IPS-NIHi11 (cell line): Measurements from ENCODE around the gene IDI2.

ENCODE experiments used
- DNase-seq: peaks from one replicate; pipeline ENCODE4 v3.0.0; 2012; ENCODE audit warnings: mixed read lengths, low spot score

The IDI2 gene

GRCh38 chr10:1007583-1007982, 18.1 kb downstream of the IDI2 start:
- DNase-seq: no peak

DNA sequence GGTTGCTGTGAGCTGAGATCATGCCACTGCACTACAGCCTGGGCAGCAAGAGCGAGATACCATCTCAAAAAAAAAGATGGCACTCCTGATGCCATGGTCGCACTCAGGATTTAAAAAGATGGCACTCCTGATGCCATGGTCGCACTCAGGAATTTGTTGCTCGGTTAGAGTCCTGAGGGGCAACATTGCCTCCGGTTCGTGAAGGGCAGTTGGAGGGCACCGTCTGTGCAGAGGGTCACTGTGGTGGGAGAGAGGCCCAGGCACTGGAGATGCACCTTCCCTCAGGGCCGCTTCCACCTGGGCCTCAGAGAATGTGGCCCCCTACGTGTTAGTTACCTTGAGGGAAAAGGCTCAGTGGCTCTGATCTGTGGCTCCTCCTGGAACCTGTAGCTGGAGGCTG, 19.1 kb downstream of the IDI2 start:
- no peak for DNase-seq

DNA sequence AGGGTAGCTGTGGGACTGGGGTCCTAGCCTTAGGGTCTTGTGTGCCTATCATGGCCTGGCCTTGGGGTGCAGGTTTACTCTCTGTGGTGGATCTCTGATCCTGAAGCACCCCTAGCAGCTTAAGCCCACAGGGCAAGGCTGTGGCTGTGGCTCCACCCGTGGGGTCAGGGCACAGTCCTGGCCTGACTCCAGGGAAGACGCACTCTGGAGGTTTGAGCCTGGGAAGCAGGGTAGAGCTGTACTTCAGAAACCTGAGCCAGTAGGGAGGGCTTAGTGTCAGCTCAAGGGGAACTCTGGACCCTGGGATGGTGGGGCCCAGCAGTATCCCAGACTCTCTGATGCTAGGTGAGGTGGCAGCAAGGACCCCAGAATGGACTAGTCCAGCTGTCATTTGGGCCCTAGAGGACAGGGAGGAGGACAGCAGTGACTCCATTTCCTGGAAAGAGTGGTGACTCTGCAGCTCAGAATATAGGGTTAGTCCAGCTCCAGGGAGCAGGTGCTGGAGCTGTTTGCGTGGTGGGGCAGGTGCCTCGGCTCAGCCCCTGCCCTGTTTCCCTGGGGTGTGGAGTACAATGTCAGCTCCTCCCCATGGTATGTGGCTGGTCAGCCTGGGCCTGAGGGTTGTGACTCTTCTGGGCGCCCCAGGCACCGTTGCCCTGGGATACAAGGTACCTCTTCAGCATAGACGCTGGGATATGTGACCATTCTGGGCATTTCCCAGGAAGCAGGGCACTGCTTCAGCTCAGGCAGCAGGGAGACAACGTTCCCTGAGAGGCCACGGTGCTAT, 21.6 kb downstream of the IDI2 start:
- DNase-seq: no peak

- no peak for DNase-seq
These were observed 23.1 kb downstream of the IDI2 start for GRCh38 chr10:1002425-1003006.

GRCh38 chr10:997266-998022, 28.2 kb downstream of the IDI2 start:
- no peak for DNase-seq

- no peak for DNase-seq
These were observed 29.6 kb downstream of the IDI2 start for GRCh38 chr10:996031-996430.

GRCh38 chr10:995559-995926, 30.1 kb downstream of the IDI2 start:
- DNase-seq: no peak

- DNase-seq: no peak
These were observed 30.7 kb downstream of the IDI2 start for GRCh38 chr10:994836-995558.

GRCh38 chr10:992871-993270, 32.8 kb downstream of the IDI2 start:
- no peak for DNase-seq

DNA sequence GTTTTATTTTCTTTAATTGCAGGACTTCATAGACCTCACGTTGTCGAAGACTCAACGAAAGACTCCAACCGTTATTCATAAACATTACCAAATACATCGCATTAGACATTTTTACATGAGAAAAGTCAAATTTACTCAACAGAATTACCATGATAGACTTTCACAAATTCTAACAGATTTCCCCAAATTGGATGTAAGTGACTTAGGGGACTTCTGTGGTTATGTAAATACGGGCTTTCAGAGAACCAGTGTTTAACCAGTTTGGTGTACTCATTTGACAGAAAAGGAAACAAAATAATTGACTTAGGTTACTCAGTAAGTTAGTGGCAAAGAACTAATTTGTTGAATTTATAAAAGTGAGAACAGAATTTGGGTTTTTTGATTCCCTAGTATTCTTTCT, 33.2 kb downstream of the IDI2 start:
- no peak for DNase-seq

- no peak for DNase-seq
These were observed 34.9 kb downstream of the IDI2 start for GRCh38 chr10:990808-991207.

- no peak for DNase-seq
These were observed 36.8 kb downstream of the IDI2 start for GRCh38 chr10:988667-989545.

- DNase-seq: peak; percentile 100
These were observed 37.6 kb downstream of the IDI2 start, which contains the start of gene GTPBP4 for GRCh38 chr10:987870-988666. GTPBP4 (plus strand) TSS chr10:988434; CDS start chr10:988480, 46 bp downstream.

DNA sequence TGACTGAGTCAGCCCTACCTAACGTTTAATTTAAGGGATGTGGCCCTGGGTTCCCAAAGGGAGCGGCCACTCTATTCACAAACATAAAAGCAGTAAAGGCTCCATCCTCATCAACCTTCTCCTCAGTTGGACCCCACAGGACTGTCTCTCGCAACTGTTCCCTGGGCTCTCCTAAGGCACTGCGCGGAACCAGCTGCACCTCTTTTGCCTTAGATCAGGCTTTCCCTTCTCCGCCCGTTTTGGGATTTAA, 38.1 kb downstream of the IDI2 start:
- no peak for DNase-seq

DNA sequence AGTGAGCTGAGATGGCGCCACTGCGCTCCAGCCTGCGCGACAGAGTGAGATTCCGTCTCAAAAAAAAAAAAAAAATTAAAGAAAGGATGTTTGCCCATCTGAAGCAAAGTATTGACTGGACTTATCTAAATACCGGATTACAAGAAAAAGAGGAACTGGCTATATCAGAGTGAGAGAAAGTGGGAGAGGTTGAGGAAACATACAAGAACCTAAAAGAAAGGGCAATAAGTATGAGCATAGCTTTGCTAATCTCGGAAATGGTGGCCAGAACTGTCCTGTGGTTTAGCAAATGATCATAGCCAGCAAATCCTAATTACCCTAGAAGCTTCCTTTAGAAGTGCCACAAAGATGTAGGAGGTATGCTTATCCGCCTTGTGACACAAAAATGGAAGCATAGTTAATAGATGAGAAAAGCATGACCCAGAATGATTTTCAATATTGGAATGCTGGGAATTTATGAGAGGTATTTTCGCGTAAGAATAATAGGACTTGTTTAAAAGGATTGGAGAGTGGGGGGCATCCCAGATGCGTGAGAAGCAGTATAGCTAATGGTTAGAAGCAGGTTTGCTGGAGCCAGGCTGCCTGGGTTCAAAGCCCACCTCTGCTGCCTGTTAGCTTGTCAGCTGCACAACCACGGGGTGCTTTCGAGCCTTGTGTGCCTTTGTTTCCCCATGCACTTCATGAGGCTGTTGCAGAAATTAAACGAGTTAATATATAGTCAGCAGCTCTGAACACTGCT, 38.6 kb downstream of the IDI2 start:
- no peak for DNase-seq

DNA sequence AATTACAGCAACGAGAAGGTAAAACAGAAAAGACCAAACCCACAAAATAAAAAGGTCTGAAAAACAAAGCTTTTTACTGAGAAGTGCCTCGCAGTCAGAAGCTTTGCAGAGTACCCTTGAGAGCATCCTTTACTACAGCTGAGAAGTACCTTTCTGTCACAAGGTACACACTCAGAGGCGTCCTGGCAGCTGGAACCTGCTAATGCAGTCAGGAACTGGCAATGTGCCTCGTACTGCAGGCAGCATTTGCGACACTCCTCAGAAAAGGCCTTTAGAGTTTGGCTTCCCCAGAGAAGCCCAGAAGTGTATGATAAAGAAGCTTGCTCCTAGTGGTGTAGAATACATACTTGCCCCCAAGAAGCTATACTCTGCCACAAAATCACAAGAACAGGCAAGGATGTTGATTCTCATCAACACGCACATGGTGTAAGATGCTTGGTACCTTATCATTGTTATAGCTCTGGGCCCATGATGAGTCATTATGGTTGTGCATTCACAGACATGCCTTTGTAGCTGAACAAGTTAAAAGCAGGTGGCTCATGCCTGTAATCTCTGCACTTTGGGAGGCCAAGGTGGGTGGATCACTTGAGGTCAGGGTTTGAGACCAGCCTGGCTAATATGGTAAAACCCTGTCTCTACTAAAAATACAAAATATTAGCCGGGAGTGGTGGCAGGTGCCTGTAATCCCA, 39.4 kb downstream of the IDI2 start:
- no peak for DNase-seq

DNA sequence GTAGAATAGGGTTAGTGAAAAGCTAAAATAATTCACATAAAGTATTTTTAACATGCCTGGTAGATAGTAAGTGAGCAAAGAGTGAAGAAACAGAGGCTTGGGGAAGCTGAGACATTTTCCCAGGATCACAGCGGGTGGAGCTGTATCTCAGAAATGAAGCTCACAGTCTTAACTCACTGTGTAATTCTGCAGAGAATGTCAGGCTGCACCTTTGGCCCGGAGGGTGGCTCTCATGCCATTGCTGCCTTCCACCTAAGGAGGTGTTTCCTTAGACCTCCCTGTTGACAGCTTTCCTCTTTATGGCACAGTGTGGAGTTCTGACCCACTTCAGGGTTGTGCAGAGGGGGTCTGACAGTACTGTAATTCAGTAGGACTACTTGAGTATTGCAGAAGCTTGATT, 40.3 kb downstream of the IDI2 start:
- no peak for DNase-seq

DNA sequence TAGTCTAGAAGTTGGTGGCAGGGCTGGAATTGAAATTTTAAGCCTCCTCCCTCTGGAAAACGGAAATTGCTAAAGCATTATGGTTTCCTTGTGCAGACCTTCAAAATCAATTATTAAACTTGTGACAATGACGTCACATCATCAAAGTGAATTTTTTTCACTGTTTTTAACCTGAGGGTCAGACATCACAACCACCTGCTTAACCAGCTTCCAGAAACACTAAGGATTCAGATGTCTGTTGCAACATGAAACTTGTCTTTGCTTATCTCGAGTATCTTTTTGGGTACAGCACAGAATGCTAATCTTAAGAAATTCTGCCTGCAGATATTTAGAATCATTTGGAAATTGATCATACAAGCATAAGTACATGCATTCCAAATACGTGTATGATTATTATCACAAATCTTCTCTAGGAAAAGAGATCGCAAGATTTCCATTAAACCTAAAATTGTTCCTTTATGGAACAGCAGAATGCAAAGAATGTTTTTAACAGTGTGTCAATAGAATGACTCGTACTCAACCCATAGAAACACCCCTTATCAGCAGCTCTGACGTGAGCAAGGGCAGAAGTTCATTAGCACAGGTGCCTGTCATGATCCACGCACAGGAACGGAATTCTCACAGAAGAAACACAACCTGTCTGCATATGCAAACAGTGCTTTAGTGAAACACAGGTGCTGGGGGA, 41.5 kb downstream of the IDI2 start:
- DNase-seq: no peak

- DNase-seq: no peak
These were observed 42.3 kb downstream of the IDI2 start for GRCh38 chr10:983401-983800.
